UCSD-AML1 (cell line): ENCODE data around the gene CCDC184.
"Not testable (repeated sequence)": the region's sequence is repeated elsewhere in the genome, so short reads cannot be mapped to it uniquely, and the experiment has no call there.

Experiments
- DNase-seq: peaks from one replicate; lab custom pipeline; 2025; ENCODE audit not compliant: unreplicated experiment; lab: John Stamatoyannopoulos, UW

Gene CCDC184

GRCh38 chr12:48183091-48183875 is at the start of gene CCDC184:
TSS of gene CCDC184 (plus strand) at chr12:48183644. CDS start at chr12:48184123, 479 bp downstream.
- DNase-seq: peak; percentile 55

- DNase-seq: no peak
These were observed 48.4 kb upstream of the CCDC184 start for GRCh38 chr12:48135027-48135426.

GRCh38 chr12:48142818-48143674 is 40.4 kb upstream of the CCDC184 start:
- DNase-seq: no peak

- no peak for DNase-seq
These were observed 39.5 kb upstream of the CCDC184 start for GRCh38 chr12:48143898-48144297.

GRCh38 chr12:48145981-48146380 is 37.5 kb upstream of the CCDC184 start:
- DNase-seq: no peak

- no peak for DNase-seq
These were observed 32.2 kb upstream of the CCDC184 start for GRCh38 chr12:48151103-48151771.

- not testable (repeated sequence) for DNase-seq
These were observed 27.7 kb upstream of the CCDC184 start for GRCh38 chr12:48155786-48156185.

- no peak for DNase-seq
These were observed 26.8 kb upstream of the CCDC184 start for GRCh38 chr12:48156652-48157017.

GRCh38 chr12:48157018-48157888 is 26.2 kb upstream of the CCDC184 start, which contains the start of gene ASB8:
TSS of gene ASB8 (minus strand) at chr12:48157515. CDS start at chr12:48153496, 4,019 bp downstream.
- peak; percentile 99 for DNase-seq

GRCh38 chr12:48157889-48158370 is 25.5 kb upstream of the CCDC184 start:
- no peak for DNase-seq

GRCh38 chr12:48160046-48160445 is 23.4 kb upstream of the CCDC184 start:
- peak; percentile 31 for DNase-seq

- DNase-seq: peak; percentile 64
These were observed 22.6 kb upstream of the CCDC184 start for GRCh38 chr12:48160807-48161206.

GRCh38 chr12:48163150-48163747 is 20.2 kb upstream of the CCDC184 start:
- DNase-seq: no peak

GRCh38 chr12:48164451-48164850 is 19.0 kb upstream of the CCDC184 start:
- DNase-seq: no peak

- DNase-seq: no peak
These were observed 18.1 kb upstream of the CCDC184 start for GRCh38 chr12:48165089-48165981.

GRCh38 chr12:48169011-48169410 is 14.4 kb upstream of the CCDC184 start:
- no peak for DNase-seq

GRCh38 chr12:48175613-48176416 is 7.6 kb upstream of the CCDC184 start:
- no peak for DNase-seq

GRCh38 chr12:48176417-48176751 is 7.1 kb upstream of the CCDC184 start:
- no peak for DNase-seq
